AG09319 (cell line): ENCODE data around the gene SAPCD2.

Experiments used
- DNase-seq: peaks from one replicate; pipeline ENCODE4 v3.0.0-alpha.2; 2010; ENCODE audit warnings: low read depth; ENCODE audit errors: extremely low read depth
- TF ChIP-seq, protein P1 (sequence below): IDR thresholded peaks from 2 replicates; pipeline ENCODE4 v1.5.1; 2011; ENCODE audit warnings: low read depth, mild to moderate bottlenecking, inconsistent platforms, low read length, moderate library complexity

Gene SAPCD2

GRCh38 chr9:137026828-137027227 lies 43.5 kb downstream of the SAPCD2 start:
- no peak for DNase-seq
- TF ChIP-seq, protein P1, sequence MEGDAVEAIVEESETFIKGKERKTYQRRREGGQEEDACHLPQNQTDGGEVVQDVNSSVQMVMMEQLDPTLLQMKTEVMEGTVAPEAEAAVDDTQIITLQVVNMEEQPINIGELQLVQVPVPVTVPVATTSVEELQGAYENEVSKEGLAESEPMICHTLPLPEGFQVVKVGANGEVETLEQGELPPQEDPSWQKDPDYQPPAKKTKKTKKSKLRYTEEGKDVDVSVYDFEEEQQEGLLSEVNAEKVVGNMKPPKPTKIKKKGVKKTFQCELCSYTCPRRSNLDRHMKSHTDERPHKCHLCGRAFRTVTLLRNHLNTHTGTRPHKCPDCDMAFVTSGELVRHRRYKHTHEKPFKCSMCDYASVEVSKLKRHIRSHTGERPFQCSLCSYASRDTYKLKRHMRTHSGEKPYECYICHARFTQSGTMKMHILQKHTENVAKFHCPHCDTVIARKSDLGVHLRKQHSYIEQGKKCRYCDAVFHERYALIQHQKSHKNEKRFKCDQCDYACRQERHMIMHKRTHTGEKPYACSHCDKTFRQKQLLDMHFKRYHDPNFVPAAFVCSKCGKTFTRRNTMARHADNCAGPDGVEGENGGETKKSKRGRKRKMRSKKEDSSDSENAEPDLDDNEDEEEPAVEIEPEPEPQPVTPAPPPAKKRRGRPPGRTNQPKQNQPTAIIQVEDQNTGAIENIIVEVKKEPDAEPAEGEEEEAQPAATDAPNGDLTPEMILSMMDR, result no peak

- no peak for DNase-seq
Measured at GRCh38 chr9:137026384-137026783, 44.0 kb downstream of the SAPCD2 start.

GRCh38 chr9:137025517-137025966 lies 44.8 kb downstream of the SAPCD2 start:
- TF ChIP-seq, protein P1, result no peak
- no peak for DNase-seq

More at GRCh38 chr9:137026384-137026783, 44.0 kb downstream of the SAPCD2 start:
- TF ChIP-seq, protein P1, result no peak

DNA sequence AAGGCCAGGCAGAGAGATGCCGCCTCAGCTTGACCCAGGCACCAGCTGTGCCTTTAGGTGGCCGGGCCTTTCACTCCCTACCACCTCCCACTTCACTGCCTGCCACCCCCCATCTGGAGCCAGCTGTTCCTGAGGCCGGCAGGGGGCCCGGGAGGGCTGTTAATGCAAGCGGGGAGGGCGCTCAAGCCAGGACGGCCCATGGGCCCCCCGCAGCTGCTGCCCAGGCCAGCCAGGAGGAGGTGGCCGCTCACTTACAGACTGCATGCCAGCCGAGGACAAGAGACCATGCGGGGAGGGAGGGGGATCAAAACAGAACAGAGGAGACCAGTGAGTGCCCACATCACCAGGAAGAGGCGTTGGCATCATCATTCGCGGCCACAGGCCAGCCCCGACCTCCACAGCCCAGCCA lies 46.8 kb downstream of the SAPCD2 start:
- DNase-seq, result no peak
- TF ChIP-seq, protein P1, result no peak

GRCh38 chr9:137023157-137023556 lies 47.2 kb downstream of the SAPCD2 start:
- no peak for DNase-seq
- TF ChIP-seq, protein P1, result no peak

DNA sequence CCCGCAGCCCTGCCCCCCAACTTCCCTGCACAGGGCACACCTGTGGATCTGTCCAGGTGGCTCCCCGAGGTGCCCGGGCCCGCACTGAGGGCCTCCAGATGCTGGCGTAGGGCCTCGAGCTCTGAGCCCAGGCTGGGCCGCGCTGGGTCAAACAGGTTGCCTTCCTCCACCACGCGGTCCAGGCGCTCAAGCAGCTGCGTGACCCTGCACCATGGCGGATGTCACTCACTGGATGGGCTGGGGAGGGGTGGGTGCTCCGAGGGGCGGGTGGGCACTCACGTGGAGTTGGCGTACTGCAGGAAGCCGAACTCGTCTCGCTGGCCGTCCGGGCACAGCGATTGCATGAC lies 47.7 kb downstream of the SAPCD2 start:
- DNase-seq, result no peak
- TF ChIP-seq, protein P1, result no peak

DNA sequence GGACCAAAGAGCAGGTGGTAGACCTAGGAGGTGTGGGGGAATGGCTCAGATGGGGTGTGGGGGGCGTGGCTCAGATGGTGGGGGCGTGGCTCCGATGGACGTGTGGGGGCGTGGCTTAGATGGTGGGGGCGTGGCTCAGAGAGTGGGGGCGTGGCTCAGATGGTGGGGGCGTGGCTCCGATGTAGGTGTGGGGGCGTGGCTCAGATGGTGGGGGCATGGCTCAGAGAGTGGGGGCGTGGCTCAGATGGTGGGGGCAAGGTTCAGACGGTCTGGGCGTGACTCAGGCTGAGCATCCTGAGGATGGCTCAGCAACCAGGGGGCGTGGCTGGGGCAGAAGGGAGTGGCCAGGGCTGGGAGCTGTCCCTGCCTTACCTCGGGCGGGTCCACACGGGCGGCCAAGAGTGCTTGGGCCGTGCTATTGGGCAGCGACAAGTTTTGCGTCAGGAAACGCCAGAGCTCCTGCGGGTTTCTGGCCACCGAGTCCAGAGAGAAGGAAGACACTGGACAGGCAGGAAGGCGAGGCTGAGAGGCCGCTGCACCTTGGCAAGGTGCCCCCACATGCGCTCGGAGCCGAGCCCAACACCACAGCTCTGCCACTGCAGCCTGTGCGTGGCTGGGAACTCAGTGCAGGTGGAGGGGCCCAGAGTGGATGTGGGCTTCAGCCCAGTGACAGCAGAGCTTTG lies 48.2 kb downstream of the SAPCD2 start:
- no peak for DNase-seq
- TF ChIP-seq, protein P1, result no peak
